HepG2 (cell line): ENCODE results near the gene ZNF106. TPM values are rescaled to one million over a fixed set of nuclear protein-coding genes. Genes with fewer than 3 reads are reported as not detected.

Source experiments
- ATAC-seq: fragments of 200-7000 bp; cut with Tn5 transposase; 3 replicates; pipeline ENCODE4 v1.9.1; 2020; ENCODE audit warnings: mild to moderate bottlenecking, moderate library complexity
- BruUV-seq: library from RNA; stranded (reverse); fragments of 400-500 nt; replicated peaks from 2 replicates; lab custom pipeline; 2021; lab: Mats Ljungman, UMichigan
- CTCF ChIA-PET: fragments of 300-600 bp; formaldehyde crosslinking; extraction: SDS; loops from one replicate; lab custom pipeline; 2021; ENCODE audit warnings: low total read pairs, inconsistent platforms, low intra/inter-chr PET ratio; lab: Yijun Ruan, JAX
- POLR2A ChIA-PET: fragments of 350-600 bp; sonication (Branson Sonifier 250); formaldehyde crosslinking; loops from one replicate; lab custom pipeline; 2020; ENCODE audit warnings: antibody characterized with exemption, inconsistent platforms; lab: Yijun Ruan, JAX
- DNase-seq: peaks from one replicate; pipeline ENCODE4 v3.0.0-alpha.2; 2015; ENCODE audit warnings: low spot score
- FAIRE-seq: peaks from 3 replicates; lab custom pipeline; 2011; peaks lifted over from hg19 to GRCh38; lab: Jason Lieb, UNC
- H2AFZ ChIP-seq: one replicate; pipeline ENCODE4 v1.6.1; 2011; ENCODE audit warnings: low read length, inconsistent platforms
- H3K27ac ChIP-seq: fragments of 300-600 bp; 3 replicates; pipeline ENCODE4 v1.8.0; 2011; ENCODE audit warnings: mixed run types, mild to moderate bottlenecking, mixed read lengths, low read length, inconsistent platforms; ENCODE audit not compliant: insufficient read depth; ENCODE audit errors: extremely low read length
- H3K27me3 ChIP-seq, 2 experiments: fragments of 200-600 bp in 1 of 2; 2 replicates in 1 of 2; 3 replicates in 1 of 2; pipeline versions ENCODE4 v1.6.0 to v1.8.0; 2011; ENCODE audit warnings: low read length in 2 of 2, mild to moderate bottlenecking in 2 of 2, moderate library complexity in 2 of 2, inconsistent platforms in 1 of 2; ENCODE audit not compliant: insufficient read depth in 2 of 2, control insufficient read depth in 1 of 2
- H3K36me3 ChIP-seq, 2 experiments: fragments of 200-600 bp in 1 of 2; replicated peaks in 1 of 2; 2 replicates in 1 of 2; 3 replicates in 1 of 2; pipeline versions ENCODE4 v1.5.1 to v1.8.0; 2011; ENCODE audit warnings: low read length in 2 of 2, inconsistent platforms in 1 of 2; ENCODE audit not compliant: insufficient read depth in 2 of 2, control insufficient read depth in 1 of 2
- H3K4me1 ChIP-seq: 2 replicates; pipeline ENCODE4 v1.5.1; 2012; ENCODE audit warnings: low read length, inconsistent platforms; ENCODE audit not compliant: insufficient read depth
- H3K4me2 ChIP-seq: 2 replicates; pipeline ENCODE4 v1.6.0; 2011; ENCODE audit warnings: low read depth, low read length, inconsistent platforms
- H3K4me3 ChIP-seq, 3 experiments: fragments of 200-600 bp in 1 of 3; sonication (generic), shearing (Covaris generic) in 1 of 3; replicated peaks in 1 of 3; 2 replicates each; pipeline ENCODE4 v1.5.1; 2011 to 2016; ENCODE audit warnings: low read length in 3 of 3, inconsistent platforms in 2 of 3, low read depth in 2 of 3, mild to moderate bottlenecking in 2 of 3, control low read depth in 1 of 3, mixed read lengths in 1 of 3; ENCODE audit not compliant: insufficient read depth in 1 of 3
- H3K79me2 ChIP-seq: one replicate; pipeline ENCODE4 v1.6.1; 2011; ENCODE audit warnings: low read length, inconsistent platforms; ENCODE audit not compliant: insufficient read depth
- H3K9ac ChIP-seq: 2 replicates; pipeline ENCODE4 v1.6.0; 2011; ENCODE audit warnings: mild to moderate bottlenecking, low read depth, low read length, inconsistent platforms; ENCODE audit not compliant: insufficient read depth
- H3K9me3 ChIP-seq: 2 replicates; pipeline ENCODE4 v1.5.1; 2012; ENCODE audit warnings: mild to moderate bottlenecking, low read length
- H4K20me1 ChIP-seq: 2 replicates; pipeline ENCODE4 v1.6.0; 2011; ENCODE audit warnings: inconsistent platforms, mild to moderate bottlenecking, low read length, moderate library complexity; ENCODE audit not compliant: insufficient read depth
- HNRNPL ChIP-seq: fragments of 200-400 bp; formaldehyde crosslinking; IDR thresholded peaks from 2 replicates; pipeline ENCODE4 v1.6.1; 2017; ENCODE audit warnings: mild to moderate bottlenecking, low read depth, low read length
- PITX1 ChIP-seq: sonication (generic); formaldehyde crosslinking; IDR thresholded peaks from 2 replicates; pipeline ENCODE4 v1.5.1; 2020; ENCODE audit warnings: mild to moderate bottlenecking, missing genetic modification reagents
- TGIF2 ChIP-seq: IDR thresholded peaks from 2 replicates; pipeline ENCODE4 v1.6.1; 2016; ENCODE audit warnings: control low read depth, missing compliant biosample characterization
- ZBTB21 ChIP-seq: sonication (generic); formaldehyde crosslinking; IDR thresholded peaks from 2 replicates; pipeline ENCODE4 v1.4.0; 2020; ENCODE audit warnings: missing genetic modification reagents
- ZBTB3 ChIP-seq: sonication (generic); formaldehyde crosslinking; IDR thresholded peaks from 2 replicates; pipeline ENCODE4 v1.4.0; 2020; ENCODE audit warnings: low read depth, mild to moderate bottlenecking, moderate library complexity, missing genetic modification reagents, borderline replicate concordance
- ZNF124 ChIP-seq: sonication (generic); formaldehyde crosslinking; IDR thresholded peaks from 2 replicates; pipeline ENCODE4 v1.4.0; 2020; ENCODE audit warnings: missing genetic modification reagents
- ZNF253 ChIP-seq: sonication (generic); formaldehyde crosslinking; IDR thresholded peaks from 2 replicates; pipeline ENCODE4 v1.8.0; 2022; ENCODE audit warnings: mild to moderate bottlenecking, missing genetic modification reagents, borderline replicate concordance
- ZNF580 ChIP-seq: IDR thresholded peaks from 2 replicates; pipeline ENCODE4 v1.6.1; 2016; ENCODE audit warnings: low read depth, borderline replicate concordance
- ZNF614 ChIP-seq: IDR thresholded peaks from 2 replicates; pipeline ENCODE4 v1.6.1; 2018; ENCODE audit warnings: missing biosample characterization, missing genetic modification reagents, inconsistent platforms, borderline replicate concordance
- ZSCAN25 ChIP-seq: sonication (generic); formaldehyde crosslinking; IDR thresholded peaks from 2 replicates; pipeline ENCODE4 v1.8.0; 2022; ENCODE audit warnings: mild to moderate bottlenecking, missing genetic modification reagents
- WGBS: methylation state at CpG from one replicate; pipeline ENCODE4 v1.1.6; 2017; ENCODE audit warnings: low lambda C conversion rate; 5-methylcytosine and 5-hydroxymethylcytosine counted together
- in situ Hi-C: cut with HindIII; loops from 2 replicates; pipeline ENCODE4 v1.10.0; 2017; ENCODE audit warnings: low pct_unique_long_range_greater_than_20kb; ENCODE audit not compliant: extremely low pct_ligation_motif_present
- intact Hi-C: fragments of 100-400 bp; cut with micrococcal nuclease; formaldehyde crosslinking; loops from one replicate; pipeline ENCODE4 v1.10.0; 2022; ENCODE audit not compliant: unreplicated experiment
- polyA plus RNA-seq, 8 experiments: library from polyadenylated mRNA; depleted of rRNA in 3 of 8; stranded (reverse) in 7 of 8; unstranded in 1 of 8; fragments of >200 nt; fragmentation: Illumina TruSeq in 4 of 8; extraction: Trizol in 4 of 8; gene quantifications; 2 replicates each; pipeline versions ENCODE4 v1.2.1 to v1.2.3, GENCODE V29; 2011 to 2016; ENCODE audit warnings: low read depth in 4 of 8, missing spikeins in 1 of 8, mixed read lengths in 1 of 8; ENCODE audit not compliant: insufficient read depth in 1 of 8
- total RNA-seq, 5 experiments: library from RNA; depleted of rRNA; stranded (reverse); fragments of >200 nt; fragmentation: Illumina TruSeq; extraction: Trizol; gene quantifications; 2 replicates each; pipeline ENCODE4 v1.2.3, GENCODE V29; 2016; ENCODE audit warnings: low read depth in 1 of 5

ZNF106 gene
- total and polyA plus RNA-seq, 2 of the 13 experiments (the other 11 are each of a cell fraction or from before 2014, with no cell fraction given) = 12.5 to 35.1 TPM

- TF ChIP-seq ZNF124 (CRISPR knock-in tag) = no peak
- TF ChIP-seq, all 625 proteins: peak for 0
Observed at GRCh38 chr15:42449770-42450424, 41.0 kb downstream of the ZNF106 start (continued).

- DNase-seq = no peak
- no peak for FAIRE-seq
- H3K27me3 ChIP-seq = no peaks in the 10 kb centered on the region
- ATAC-seq = no peak
- 95% methylated on average over 6 of the region's 6 CpGs for WGBS
- no peaks in the 10 kb centered on the region for H3K4me1 ChIP-seq
- no peak overlapping the region for H3K4me3 ChIP-seq
- no peak overlapping the region for H3K27ac ChIP-seq
- in situ Hi-C loops = no loop called here
- no peak for TF ChIP-seq TGIF2
- no peak for TF ChIP-seq PITX1
- no peak for TF ChIP-seq ZNF580 (CRISPR knock-in tag)
- no peak for TF ChIP-seq ZNF253 (CRISPR knock-in tag)
- TF ChIP-seq ZNF614 (CRISPR knock-in tag) = no peak
- no peak for TF ChIP-seq ZSCAN25 (CRISPR knock-in tag)
- TF ChIP-seq HNRNPL = no peak
- TF ChIP-seq ZBTB3 = no peak
- no peak for TF ChIP-seq ZBTB21 (CRISPR knock-in tag)
- no peaks in the 10 kb centered on the region for H3K9me3 ChIP-seq
- no peaks in the 10 kb centered on the region for H3K79me2 ChIP-seq
- H3K36me3 ChIP-seq = peaks cover 16 to 65% of the 10 kb centered on the region in 2 experiments
- no peak overlapping the region for H2AFZ ChIP-seq
- intact Hi-C loops = no loop called here
- H4K20me1 ChIP-seq = no peaks in the 10 kb centered on the region
- CTCF ChIA-PET = no interaction called here
- no peak overlapping the region for H3K9ac ChIP-seq
- BruUV-seq = no TSS peak
- POLR2A ChIA-PET = no interaction called here
- no peak overlapping the region for H3K4me2 ChIP-seq
Observed at GRCh38 chr15:42448281-42448680, 42.7 kb downstream of the ZNF106 start.
